HG02973 (cell line): ENCODE results near the gene ROBO2.

Source experiments
- ATAC-seq: cut with Tn5 transposase; IDR thresholded peaks from one replicate; pipeline ENCODE4 v1.9.1; 2021; ENCODE audit warnings: moderate library complexity; ENCODE audit not compliant: unreplicated experiment

The ROBO2 gene

GRCh38 chr3:77464111-77464688 is 424.3 kb downstream of the ROBO2 start:
- ATAC-seq = no peak

GRCh38 chr3:77466562-77467115 is 426.7 kb downstream of the ROBO2 start:
- ATAC-seq = no peak

- ATAC-seq = no peak
Observed at GRCh38 chr3:77467702-77468625, 428.1 kb downstream of the ROBO2 start.

GRCh38 chr3:77468626-77469020 is 428.7 kb downstream of the ROBO2 start:
- no peak for ATAC-seq

- ATAC-seq = no peak
Observed at GRCh38 chr3:77475507-77475906, 435.6 kb downstream of the ROBO2 start.

- ATAC-seq = no peak
Observed at GRCh38 chr3:77479021-77479420, 439.1 kb downstream of the ROBO2 start.

- no peak for ATAC-seq
Observed at GRCh38 chr3:77489216-77489615, 449.3 kb downstream of the ROBO2 start.

- ATAC-seq = no peak
Observed at GRCh38 chr3:77491961-77492360, 452.1 kb downstream of the ROBO2 start.

- ATAC-seq = no peak
Observed at GRCh38 chr3:77500721-77501120, 460.8 kb downstream of the ROBO2 start.

- ATAC-seq = no peak
Observed at GRCh38 chr3:77506384-77506783, 466.5 kb downstream of the ROBO2 start.

GRCh38 chr3:77513542-77513941 is 473.6 kb downstream of the ROBO2 start:
- ATAC-seq = no peak

- no peak for ATAC-seq
Observed at GRCh38 chr3:77514766-77515165, 474.9 kb downstream of the ROBO2 start.

GRCh38 chr3:77524463-77524862 is 484.6 kb downstream of the ROBO2 start:
- ATAC-seq = no peak

- ATAC-seq = no peak
Observed at GRCh38 chr3:77524946-77525682, 485.2 kb downstream of the ROBO2 start.

GRCh38 chr3:77526573-77527113 is 486.7 kb downstream of the ROBO2 start:
- no peak for ATAC-seq

GRCh38 chr3:77529522-77529921 is 489.6 kb downstream of the ROBO2 start:
- ATAC-seq = no peak

GRCh38 chr3:77530870-77531269 is 491.0 kb downstream of the ROBO2 start:
- no peak for ATAC-seq

GRCh38 chr3:77535116-77535515 is 495.2 kb downstream of the ROBO2 start:
- no peak for ATAC-seq

GRCh38 chr3:77536038-77536775 is 496.3 kb downstream of the ROBO2 start:
- no peak for ATAC-seq

- ATAC-seq = no peak
Observed at GRCh38 chr3:77539014-77539413, 499.1 kb downstream of the ROBO2 start.
